ENCODE measurements around the gene DPYSL4.

GRCh38 chr10:132236161-132236560, 49.4 kb downstream of the DPYSL4 start:
- TF ChIP-seq YY1 (IDR thresholded peaks at IDR 0.05; ENCODE audit: insufficient read depth, insufficient read length) = no peak
- TF ChIP-seq SUZ12 (IDR thresholded peaks at IDR 0.05; ENCODE audit: extremely low read depth, insufficient read depth, insufficient read length) = no peak
